Body of pancreas (tissue), 4 donors: ENCODE measurements around the gene PSMG4.

ENCODE experiments used
- POLR2A ChIP-seq, 3 donors: fragments of 450-650 bp; IDR thresholded peaks; one replicate each; pipeline ENCODE4 v1.6.1; 2016; ENCODE audit warnings: antibody characterized with exemption in 3 of 3, mild to moderate bottlenecking in 2 of 3
- TF ChIP-seq, protein P1 (sequence below), 7 experiments: fragments of 450-650 bp in 4 of 7; fragments of 200-600 bp in 3 of 7; sonication (generic) in 3 of 7; IDR thresholded peaks; one replicate each; pipeline ENCODE4 v1.5.1; 2016 to 2019; ENCODE audit warnings: antibody characterized with exemption in 7 of 7

DNA sequence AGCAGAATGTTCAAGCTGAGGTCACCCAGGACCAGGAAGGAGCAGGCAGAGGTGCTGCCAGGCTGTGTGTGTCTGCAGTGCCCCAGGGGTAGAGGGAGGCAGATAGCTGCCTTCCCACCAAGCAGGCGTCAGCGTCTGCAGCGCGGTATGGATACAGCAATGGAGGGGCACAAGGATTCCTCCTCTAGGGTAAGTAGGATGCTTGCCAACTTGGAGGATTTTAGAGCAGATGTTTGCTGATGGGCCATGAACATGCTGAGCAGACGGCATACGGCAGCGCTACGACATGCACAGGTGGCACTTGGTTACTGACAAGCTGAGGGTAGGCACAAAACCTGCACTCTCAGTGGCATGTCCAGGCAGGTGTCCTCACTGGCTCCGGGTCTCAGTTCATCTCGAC is 48.1 kb downstream of the PSMG4 start:
- TF ChIP-seq, protein P1, sequence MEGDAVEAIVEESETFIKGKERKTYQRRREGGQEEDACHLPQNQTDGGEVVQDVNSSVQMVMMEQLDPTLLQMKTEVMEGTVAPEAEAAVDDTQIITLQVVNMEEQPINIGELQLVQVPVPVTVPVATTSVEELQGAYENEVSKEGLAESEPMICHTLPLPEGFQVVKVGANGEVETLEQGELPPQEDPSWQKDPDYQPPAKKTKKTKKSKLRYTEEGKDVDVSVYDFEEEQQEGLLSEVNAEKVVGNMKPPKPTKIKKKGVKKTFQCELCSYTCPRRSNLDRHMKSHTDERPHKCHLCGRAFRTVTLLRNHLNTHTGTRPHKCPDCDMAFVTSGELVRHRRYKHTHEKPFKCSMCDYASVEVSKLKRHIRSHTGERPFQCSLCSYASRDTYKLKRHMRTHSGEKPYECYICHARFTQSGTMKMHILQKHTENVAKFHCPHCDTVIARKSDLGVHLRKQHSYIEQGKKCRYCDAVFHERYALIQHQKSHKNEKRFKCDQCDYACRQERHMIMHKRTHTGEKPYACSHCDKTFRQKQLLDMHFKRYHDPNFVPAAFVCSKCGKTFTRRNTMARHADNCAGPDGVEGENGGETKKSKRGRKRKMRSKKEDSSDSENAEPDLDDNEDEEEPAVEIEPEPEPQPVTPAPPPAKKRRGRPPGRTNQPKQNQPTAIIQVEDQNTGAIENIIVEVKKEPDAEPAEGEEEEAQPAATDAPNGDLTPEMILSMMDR (IDR thresholded peaks at IDR 0.05) = no peak
- no peak for TF ChIP-seq POLR2A (IDR thresholded peaks at IDR 0.05)
